ENCODE data around the gene CRK. TPM values are rescaled to one million over a fixed set of nuclear protein-coding genes. Genes with fewer than 3 reads are reported as not detected.
"Not testable (repeated sequence)": the region's sequence is repeated elsewhere in the genome, so short reads cannot be mapped to it uniquely, and the experiment has no call there.

Gene CRK
- total RNA-seq, 1 donor from 2014 or later = 84.9 TPM

- Histone ChIP-seq H3K4me3 (ENCODE audit: low read depth, low read length) (no peak overlapping the region), H3K36me3 (ENCODE audit: control insufficient read depth, insufficient read depth, low read length) (peaks cover 1% of the 10 kb centered on the region), H3K27me3 (ENCODE audit: control insufficient read depth, insufficient read depth, low read length) (no peaks in the 10 kb centered on the region)
- TF ChIP-seq, protein P1, sequence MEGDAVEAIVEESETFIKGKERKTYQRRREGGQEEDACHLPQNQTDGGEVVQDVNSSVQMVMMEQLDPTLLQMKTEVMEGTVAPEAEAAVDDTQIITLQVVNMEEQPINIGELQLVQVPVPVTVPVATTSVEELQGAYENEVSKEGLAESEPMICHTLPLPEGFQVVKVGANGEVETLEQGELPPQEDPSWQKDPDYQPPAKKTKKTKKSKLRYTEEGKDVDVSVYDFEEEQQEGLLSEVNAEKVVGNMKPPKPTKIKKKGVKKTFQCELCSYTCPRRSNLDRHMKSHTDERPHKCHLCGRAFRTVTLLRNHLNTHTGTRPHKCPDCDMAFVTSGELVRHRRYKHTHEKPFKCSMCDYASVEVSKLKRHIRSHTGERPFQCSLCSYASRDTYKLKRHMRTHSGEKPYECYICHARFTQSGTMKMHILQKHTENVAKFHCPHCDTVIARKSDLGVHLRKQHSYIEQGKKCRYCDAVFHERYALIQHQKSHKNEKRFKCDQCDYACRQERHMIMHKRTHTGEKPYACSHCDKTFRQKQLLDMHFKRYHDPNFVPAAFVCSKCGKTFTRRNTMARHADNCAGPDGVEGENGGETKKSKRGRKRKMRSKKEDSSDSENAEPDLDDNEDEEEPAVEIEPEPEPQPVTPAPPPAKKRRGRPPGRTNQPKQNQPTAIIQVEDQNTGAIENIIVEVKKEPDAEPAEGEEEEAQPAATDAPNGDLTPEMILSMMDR (IDR thresholded peaks at IDR 0.05; ENCODE audit: insufficient read depth, low read length, poor library complexity, severe bottlenecking) = no peak
- DNase-seq (ENCODE audit: low read depth) = no peak
These were observed 9.8 kb downstream of the CRK start for GRCh38 chr17:1446201-1446600.

DNA sequence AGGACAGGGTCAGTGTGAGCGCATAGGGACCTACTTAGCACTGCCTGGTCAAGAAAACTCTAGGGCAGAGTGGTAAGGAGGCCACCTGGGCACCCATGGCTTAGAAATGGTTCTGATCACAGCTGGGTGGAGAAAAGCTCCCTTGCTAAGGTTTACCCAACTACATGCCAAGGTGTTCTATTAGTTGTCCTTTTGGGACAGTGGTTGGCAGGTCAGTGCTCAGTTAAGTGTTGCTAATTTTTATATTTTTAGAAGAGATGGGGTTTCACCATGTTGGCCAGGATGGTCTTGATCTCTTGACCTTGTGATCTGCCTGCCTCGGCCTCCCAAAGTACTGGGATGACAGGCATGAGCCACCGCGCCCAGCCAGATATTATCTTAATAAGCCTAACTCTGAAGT is 10.3 kb downstream of the CRK start:
- not testable (repeated sequence) for H3K4me3 ChIP-seq (ENCODE audit: low read depth, low read length); H3K27me3 ChIP-seq (ENCODE audit: control insufficient read depth, insufficient read depth, low read length); DNase-seq (ENCODE audit: low read depth); H3K36me3 ChIP-seq (ENCODE audit: control insufficient read depth, insufficient read depth, low read length)

DNA sequence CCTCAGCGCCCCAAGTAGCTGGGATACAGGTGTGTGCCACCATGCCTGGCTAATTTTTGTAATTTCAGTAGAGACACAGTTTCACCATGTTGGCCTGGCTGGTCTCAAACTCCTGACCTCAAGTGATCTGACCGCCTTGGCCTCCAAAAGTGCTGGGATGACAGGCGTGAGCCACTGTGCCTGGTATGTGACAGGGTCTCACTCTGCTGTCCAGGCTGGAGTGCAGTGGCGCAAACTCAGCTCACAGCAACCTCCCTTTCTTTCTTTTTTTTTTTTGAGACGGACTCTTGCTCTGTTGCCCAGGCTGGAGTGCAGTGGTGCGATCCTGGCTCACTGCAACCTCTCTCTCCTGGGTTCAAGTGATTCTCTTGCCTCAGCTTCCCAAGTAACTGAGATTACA is 13.3 kb downstream of the CRK start:
- DNase-seq (ENCODE audit: low read depth) = not testable (repeated sequence)

DNA sequence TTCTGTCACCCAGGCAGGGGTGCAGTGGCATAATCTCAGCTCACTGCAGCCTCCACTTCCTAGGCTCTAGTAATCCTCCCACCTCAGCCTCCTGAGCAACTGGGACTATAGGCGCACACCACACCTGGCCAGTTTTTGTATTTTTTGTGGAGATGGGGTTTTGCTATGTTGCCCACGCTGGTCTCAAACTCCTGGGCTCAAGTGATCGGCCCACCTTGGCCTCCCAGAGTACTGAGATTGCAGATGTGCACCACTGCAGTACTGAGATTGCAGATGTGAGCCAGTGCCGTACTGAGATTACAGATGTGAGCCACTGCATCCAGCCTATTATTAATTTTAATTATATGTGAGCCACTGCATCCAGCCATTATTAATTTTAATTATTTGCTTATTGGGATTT is 13.8 kb downstream of the CRK start:
- no peak for DNase-seq (ENCODE audit: low read depth)
- H3K36me3 ChIP-seq (ENCODE audit: control insufficient read depth, insufficient read depth, low read length) = no peaks in the 10 kb centered on the region
- TF ChIP-seq, protein P1 (IDR thresholded peaks at IDR 0.05; ENCODE audit: insufficient read depth, low read length, poor library complexity, severe bottlenecking) = no peak
- no peak overlapping the region for H3K4me3 ChIP-seq (ENCODE audit: low read depth, low read length)
- H3K27me3 ChIP-seq (ENCODE audit: control insufficient read depth, insufficient read depth, low read length) = no peaks in the 10 kb centered on the region

More for the DNA sequence above, 13.3 kb downstream of the CRK start:
- not testable (repeated sequence) for H3K27me3 ChIP-seq (ENCODE audit: control insufficient read depth, insufficient read depth, low read length); H3K36me3 ChIP-seq (ENCODE audit: control insufficient read depth, insufficient read depth, low read length); H3K4me3 ChIP-seq (ENCODE audit: low read depth, low read length)

DNA sequence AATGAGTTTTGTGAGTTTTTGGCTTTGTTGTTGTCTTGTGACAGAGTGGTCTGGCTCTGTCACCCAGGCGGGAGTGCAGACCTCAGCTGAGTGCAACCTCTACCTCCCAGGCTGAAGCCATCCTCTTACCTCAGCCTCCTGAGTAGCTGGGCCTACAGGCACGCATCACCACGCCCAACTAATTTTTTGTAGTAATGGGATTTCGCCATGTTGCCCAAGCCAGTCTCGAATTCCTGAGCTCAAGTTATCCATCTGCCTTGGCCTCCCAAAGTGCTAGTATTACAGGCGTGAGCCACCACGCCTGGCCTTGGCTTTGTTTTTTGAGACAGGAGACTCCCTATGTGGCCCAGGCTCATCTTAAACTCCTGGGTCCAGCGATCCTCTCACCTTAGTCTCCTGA is 15.1 kb downstream of the CRK start:
- H3K4me3 ChIP-seq (ENCODE audit: low read depth, low read length) = no peak overlapping the region
- H3K36me3 ChIP-seq (ENCODE audit: control insufficient read depth, insufficient read depth, low read length) = peaks cover 3% of the 10 kb centered on the region
- H3K27me3 ChIP-seq (ENCODE audit: control insufficient read depth, insufficient read depth, low read length) = no peaks in the 10 kb centered on the region
- DNase-seq (ENCODE audit: low read depth) = no peak
- TF ChIP-seq, protein P1 (IDR thresholded peaks at IDR 0.05; ENCODE audit: insufficient read depth, low read length, poor library complexity, severe bottlenecking) = no peak

- H3K27me3 ChIP-seq (ENCODE audit: control insufficient read depth, insufficient read depth, low read length) = no peaks in the 10 kb centered on the region
- peaks cover 4% of the 10 kb centered on the region for H3K36me3 ChIP-seq (ENCODE audit: control insufficient read depth, insufficient read depth, low read length)
- TF ChIP-seq, protein P1 (IDR thresholded peaks at IDR 0.05; ENCODE audit: insufficient read depth, low read length, poor library complexity, severe bottlenecking) = no peak
- no peak for DNase-seq (ENCODE audit: low read depth)
- H3K4me3 ChIP-seq (ENCODE audit: low read depth, low read length) = no peak overlapping the region
These were observed 17.4 kb downstream of the CRK start for GRCh38 chr17:1438593-1439083.

DNA sequence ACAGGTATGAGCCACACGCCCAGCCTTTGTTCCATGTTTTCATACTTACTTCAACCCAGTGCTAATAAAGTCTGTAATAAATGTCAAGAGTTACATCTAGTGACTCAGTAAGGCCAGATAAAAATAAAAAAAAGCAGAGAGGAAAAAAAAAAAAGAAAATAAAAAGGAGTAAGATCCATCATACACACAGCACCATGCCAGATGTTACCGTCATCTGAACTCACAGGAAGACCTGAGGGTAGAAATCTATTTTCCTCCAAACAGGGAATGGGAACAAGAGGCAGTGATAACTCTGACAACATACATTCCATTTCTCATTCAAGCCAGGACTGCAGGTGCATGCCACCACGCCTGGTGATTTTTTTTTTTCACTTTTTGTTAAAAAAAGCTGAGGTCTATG is 20.7 kb downstream of the CRK start:
- no peak for DNase-seq (ENCODE audit: low read depth)
- TF ChIP-seq, protein P1 (IDR thresholded peaks at IDR 0.05; ENCODE audit: insufficient read depth, low read length, poor library complexity, severe bottlenecking) = no peak
- no peaks in the 10 kb centered on the region for H3K27me3 ChIP-seq (ENCODE audit: control insufficient read depth, insufficient read depth, low read length)
- H3K4me3 ChIP-seq (ENCODE audit: low read depth, low read length) = no peak overlapping the region
- H3K36me3 ChIP-seq (ENCODE audit: control insufficient read depth, insufficient read depth, low read length) = peaks cover 4% of the 10 kb centered on the region

Measured in kidney epithelial cell (primary cell).